ENCODE measurements around the gene COX8C. TPM values are rescaled to one million over a fixed set of nuclear protein-coding genes. Genes with fewer than 3 reads are reported as not detected.

Gene COX8C
- polyA plus RNA-seq, 4 donors, result not detected

Other genes starting within 250 kb of the COX8C start
- gene ITPK1, start 231.3 kb upstream of the COX8C start, polyA plus RNA-seq, result 100 to 1,000 TPM in 3 of 4 donors, 10 to 100 TPM in 1; 98.8 to 153 (median 138) TPM
- 10 to 100 TPM; 14.5 to 31.2 (median 23.7) TPM for gene MOAP1, start 162.3 kb upstream of the COX8C start, polyA plus RNA-seq
- 10 to 100 TPM; 26.2 to 50.4 (median 27.8) TPM for gene LYSET, start 161.9 kb upstream of the COX8C start, polyA plus RNA-seq
- 10 to 100 TPM; 16.2 to 43.2 (median 29.4) TPM for gene GON7, start 140.1 kb upstream of the COX8C start, polyA plus RNA-seq
- 10 to 100 TPM; 12.7 to 19.0 (median 13.8) TPM for gene UBR7, start 139.9 kb upstream of the COX8C start, polyA plus RNA-seq
- 10 to 100 TPM in 2 of 4 donors, 1 to 10 TPM in 2; 9.5 to 40.2 (median 9.9) TPM for gene BTBD7, start 14.1 kb upstream of the COX8C start, polyA plus RNA-seq
- gene UNC79, start 83.8 kb downstream of the COX8C start, polyA plus RNA-seq, result under 1 TPM in 2 of 4 donors, not detected in 2; 0.18 to 0.41 TPM

Data from small intestine (tissue), 4 donors.